GM12891 (cell line): ENCODE data around the gene SCGB3A2.

Experiments
- POLR2A ChIP-seq: IDR thresholded peaks from 2 replicates; pipeline ENCODE4 v1.6.1; 2011; ENCODE audit warnings: low read depth, low read length, control low read depth
- POLR2AphosphoS5 ChIP-seq: IDR thresholded peaks from 2 replicates; pipeline ENCODE4 v1.6.1; 2011; ENCODE audit warnings: low read depth, low read length, control low read depth
- POU2F2 ChIP-seq: IDR thresholded peaks from 2 replicates; pipeline ENCODE4 v1.6.1; 2011; ENCODE audit warnings: low read depth, mild to moderate bottlenecking, control low read depth, low read length, moderate library complexity
- SPI1 ChIP-seq: IDR thresholded peaks from 2 replicates; pipeline ENCODE4 v1.6.1; 2011; ENCODE audit warnings: low read depth, low read length, control low read depth
- TAF1 ChIP-seq: IDR thresholded peaks from 2 replicates; pipeline ENCODE4 v1.6.1; 2011; ENCODE audit warnings: low read depth, low read length, control low read depth

DNA sequence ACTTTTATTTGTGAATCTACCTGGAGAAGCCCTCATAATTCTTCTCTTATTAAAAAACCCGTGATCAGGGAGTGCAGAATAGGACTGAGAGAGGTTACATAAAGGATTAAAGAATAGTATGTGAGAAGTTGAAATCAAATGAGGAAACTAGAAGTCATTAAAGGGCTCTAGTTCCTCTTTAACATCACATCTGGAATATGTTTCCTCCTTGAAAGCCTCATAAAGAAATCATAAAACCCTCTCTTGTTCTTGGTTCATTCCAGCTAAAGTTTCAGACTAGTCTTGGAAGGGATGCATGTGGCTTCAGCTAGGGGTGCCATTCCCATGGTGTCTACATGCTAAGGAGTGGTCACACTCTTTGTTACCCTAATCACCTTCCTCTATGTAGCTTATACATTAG is 33.5 kb downstream of the SCGB3A2 start:
- no peak for TF ChIP-seq POLR2A
- no peak for TF ChIP-seq SPI1
- no peak for TF ChIP-seq POLR2AphosphoS5
- no peak for TF ChIP-seq TAF1
- TF ChIP-seq POU2F2 = no peak
